SK-N-SH treated with all-trans-retinoic acid at 6 μM for 48 hours (cell line): ENCODE results near the gene TSPAN9.

Source experiments
- CSDC2 ChIP-seq: fragments of 250-450 bp; sonication (Bioruptor Pico); IDR thresholded peaks from 2 replicates; pipeline ENCODE4 v1.5.0; 2020; ENCODE audit warnings: mild to moderate bottlenecking, moderate library complexity
- ISL1 ChIP-seq: fragments of 250-450 bp; sonication (Bioruptor Pico); IDR thresholded peaks from 2 replicates; pipeline ENCODE4 v2.1.2; 2022; ENCODE audit warnings: mild to moderate bottlenecking, moderate library complexity
- TF ChIP-seq, protein P1 (sequence below): fragments of 250-450 bp; sonication (Bioruptor Pico); IDR thresholded peaks from 2 replicates; pipeline ENCODE4 v1.5.1; 2021; ENCODE audit warnings: mild to moderate bottlenecking, moderate library complexity

DNA sequence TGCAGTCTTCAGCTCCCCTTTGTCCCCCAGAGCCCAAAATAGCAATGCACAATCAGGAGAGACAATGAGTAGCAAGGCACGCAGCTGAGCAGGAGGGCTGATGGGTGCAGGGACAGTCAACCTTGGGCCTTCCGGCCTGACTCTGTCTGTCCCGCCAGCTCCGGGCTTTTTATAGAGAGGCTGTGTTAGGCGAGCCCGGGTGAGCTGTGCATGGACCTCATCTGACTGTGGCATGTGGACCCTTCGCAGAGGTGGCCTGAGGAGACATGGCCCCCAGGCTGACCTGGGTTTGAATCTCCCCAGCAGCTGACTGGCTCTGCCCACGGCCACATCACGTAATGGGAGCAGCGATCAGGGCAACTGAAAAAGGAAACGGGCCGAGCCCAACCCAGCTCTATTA is 177.9 kb downstream of the TSPAN9 start:
- TF ChIP-seq ISL1 (CRISPR knock-in tag) (no peak), CSDC2 (CRISPR knock-in tag) (no peak)
- TF ChIP-seq, protein P1, sequence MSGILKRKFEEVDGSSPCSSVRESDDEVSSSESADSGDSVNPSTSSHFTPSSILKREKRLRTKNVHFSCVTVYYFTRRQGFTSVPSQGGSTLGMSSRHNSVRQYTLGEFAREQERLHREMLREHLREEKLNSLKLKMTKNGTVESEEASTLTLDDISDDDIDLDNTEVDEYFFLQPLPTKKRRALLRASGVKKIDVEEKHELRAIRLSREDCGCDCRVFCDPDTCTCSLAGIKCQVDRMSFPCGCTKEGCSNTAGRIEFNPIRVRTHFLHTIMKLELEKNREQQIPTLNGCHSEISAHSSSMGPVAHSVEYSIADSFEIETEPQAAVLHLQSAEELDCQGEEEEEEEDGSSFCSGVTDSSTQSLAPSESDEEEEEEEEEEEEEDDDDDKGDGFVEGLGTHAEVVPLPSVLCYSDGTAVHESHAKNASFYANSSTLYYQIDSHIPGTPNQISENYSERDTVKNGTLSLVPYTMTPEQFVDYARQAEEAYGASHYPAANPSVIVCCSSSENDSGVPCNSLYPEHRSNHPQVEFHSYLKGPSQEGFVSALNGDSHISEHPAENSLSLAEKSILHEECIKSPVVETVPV, result no peak
